CD14-positive monocyte (primary cell): ENCODE data around the gene HYPK. TPM values are rescaled to one million over a fixed set of nuclear protein-coding genes. Genes with fewer than 3 reads are reported as not detected.
A peak's percentile ranks its signal among the peaks of the same experiment; 100 is the strongest.

Source experiments
- DNase-seq, 3 donors: peaks; one replicate each; pipeline ENCODE4 v3.0.0-alpha.2; 2011 to 2022
- H2AFZ ChIP-seq: 2 replicates; pipeline ENCODE4 v1.6.0; 2012; ENCODE audit warnings: mild to moderate bottlenecking, low read depth, low read length, inconsistent platforms; ENCODE audit not compliant: insufficient read depth, poor library complexity, severe bottlenecking
- H3K27ac ChIP-seq, 2 donors: 1 replicate in 1 of 2; 2 replicates in 1 of 2; pipeline ENCODE4 v1.5.1; 2012 to 2013; ENCODE audit warnings: low read length in 2 of 2, control low read depth in 1 of 2, inconsistent platforms in 1 of 2, low read depth in 1 of 2, mild to moderate bottlenecking in 1 of 2
- H3K27me3 ChIP-seq, 2 donors: one replicate each; pipeline versions ENCODE4 v1.6.0 to v1.6.1; 2011 to 2013; ENCODE audit warnings: low read length in 2 of 2; ENCODE audit not compliant: control insufficient read depth in 2 of 2, insufficient read depth in 2 of 2
- H3K36me3 ChIP-seq, 2 donors: replicated peaks in 1 of 2; 1 replicate in 1 of 2; 2 replicates in 1 of 2; pipeline versions ENCODE4 v1.5.1 to v1.6.1; 2012 to 2013; ENCODE audit warnings: low read length in 2 of 2, control low read depth in 1 of 2, inconsistent platforms in 1 of 2, mild to moderate bottlenecking in 1 of 2; ENCODE audit not compliant: insufficient read depth in 2 of 2, control insufficient read depth in 1 of 2
- H3K4me1 ChIP-seq, 2 donors: 1 replicate in 1 of 2; 2 replicates in 1 of 2; pipeline versions ENCODE4 v1.5.1 to v1.6.1; 2012 to 2013; ENCODE audit warnings: low read length in 2 of 2, control low read depth in 1 of 2, inconsistent platforms in 1 of 2, mild to moderate bottlenecking in 1 of 2, moderate library complexity in 1 of 2; ENCODE audit not compliant: insufficient read depth in 2 of 2, control insufficient read depth in 1 of 2
- H3K4me2 ChIP-seq: replicated peaks from 2 replicates; pipeline ENCODE3; 2012; ENCODE audit warnings: low read length, moderate library complexity, mild to moderate bottlenecking; ENCODE audit not compliant: poor library complexity, severe bottlenecking; ENCODE audit errors: extremely low read depth
- H3K4me3 ChIP-seq, 3 experiments: fragments of 200-600 bp in 1 of 3; sonication (generic) in 1 of 3; replicated peaks in 1 of 3; 1 replicate in 2 of 3; 2 replicates in 1 of 3; pipeline ENCODE4 v1.5.1; 2011 to 2013; ENCODE audit warnings: low read length in 3 of 3, mild to moderate bottlenecking in 3 of 3, control low read depth in 2 of 3, low read depth in 2 of 3, inconsistent platforms in 1 of 3, moderate library complexity in 1 of 3
- H3K79me2 ChIP-seq: 2 replicates; pipeline ENCODE4 v1.6.0; 2012; ENCODE audit warnings: mild to moderate bottlenecking, control low read depth, inconsistent platforms, low read length, moderate library complexity; ENCODE audit not compliant: insufficient read depth
- H3K9ac ChIP-seq: 2 replicates; pipeline ENCODE4 v1.6.0; 2017; ENCODE audit warnings: low read length, mild to moderate bottlenecking; ENCODE audit not compliant: insufficient read depth, poor library complexity, severe bottlenecking
- H3K9me3 ChIP-seq, 2 donors: replicated peaks in 1 of 2; 1 replicate in 1 of 2; 2 replicates in 1 of 2; pipeline versions ENCODE4 v1.5.1 to v1.6.1; 2012 to 2013; ENCODE audit warnings: low read length in 2 of 2, control low read depth in 1 of 2; ENCODE audit not compliant: control insufficient read depth in 1 of 2, insufficient read depth in 1 of 2
- H4K20me1 ChIP-seq: 2 replicates; pipeline ENCODE4 v1.6.0; 2012; ENCODE audit warnings: mild to moderate bottlenecking, low read length, control low read depth, moderate library complexity; ENCODE audit not compliant: insufficient read depth
- H3K27ac Mint-ChIP-seq, 7 donors: one replicate each; pipeline ENCODE4 v1.8.0; 2020; ENCODE audit warnings: mild to moderate bottlenecking in 7 of 7, mixed read lengths in 7 of 7, moderate library complexity in 6 of 7, inconsistent platforms in 2 of 7
- H3K27me3 Mint-ChIP-seq, 3 donors: one replicate each; pipeline ENCODE4 v1.8.0; 2021 to 2022; ENCODE audit warnings: low read depth in 3 of 3, mild to moderate bottlenecking in 3 of 3, mixed read lengths in 3 of 3, moderate library complexity in 3 of 3, inconsistent platforms in 1 of 3
- H3K36me3 Mint-ChIP-seq, 2 donors: one replicate each; pipeline ENCODE4 v1.8.0; 2020; ENCODE audit warnings: mixed read lengths in 2 of 2, inconsistent platforms in 1 of 2, mild to moderate bottlenecking in 1 of 2
- H3K4me1 Mint-ChIP-seq: one replicate; pipeline ENCODE4 v1.8.0; 2020; ENCODE audit warnings: mild to moderate bottlenecking, mixed read lengths
- H3K4me3 Mint-ChIP-seq, 2 donors: one replicate each; pipeline ENCODE4 v1.8.0; 2020; ENCODE audit warnings: mild to moderate bottlenecking in 2 of 2, mixed read lengths in 2 of 2, moderate library complexity in 1 of 2
- H3K9me3 Mint-ChIP-seq, 7 donors: one replicate each; pipeline ENCODE4 v1.8.0; 2020 to 2022; ENCODE audit warnings: mixed read lengths in 7 of 7, mild to moderate bottlenecking in 6 of 7, moderate library complexity in 6 of 7, inconsistent platforms in 2 of 7
- WGBS: methylation state at CpG from one replicate; pipeline ENCODE4 v1.1.5; 2013; ENCODE audit warnings: missing lambda C conversion rate; ENCODE audit not compliant: insufficient coverage; 5-methylcytosine and 5-hydroxymethylcytosine counted together
- intact Hi-C, 2 donors: fragments of 100-400 bp; cut with micrococcal nuclease; formaldehyde crosslinking; loops; one replicate each; pipeline versions ENCODE4 v1.15.0 to v1.15.1; 2023
- polyA plus RNA-seq, 3 donors: library from polyadenylated mRNA; depleted of rRNA in 1 of 3; unstranded in 2 of 3; stranded (reverse) in 1 of 3; fragments of 300-500 nt in 2 of 3; fragments of >200 nt in 1 of 3; fragmentation: Illumina TruSeq in 2 of 3; gene quantifications; 1 replicate in 2 of 3; 2 replicates in 1 of 3; pipeline ENCODE4 v1.2.3, GENCODE V29; 2012 to 2021
- TF ChIP-seq, protein P1 (sequence below): fragments of 200-600 bp; IDR thresholded peaks from one replicate; pipeline ENCODE4 v1.8.0; 2022; ENCODE audit warnings: antibody characterized with exemption, mild to moderate bottlenecking

The HYPK gene
- polyA plus RNA-seq, 3 donors = 4.4 to 23.1 (median 5.3) TPM

DNA sequence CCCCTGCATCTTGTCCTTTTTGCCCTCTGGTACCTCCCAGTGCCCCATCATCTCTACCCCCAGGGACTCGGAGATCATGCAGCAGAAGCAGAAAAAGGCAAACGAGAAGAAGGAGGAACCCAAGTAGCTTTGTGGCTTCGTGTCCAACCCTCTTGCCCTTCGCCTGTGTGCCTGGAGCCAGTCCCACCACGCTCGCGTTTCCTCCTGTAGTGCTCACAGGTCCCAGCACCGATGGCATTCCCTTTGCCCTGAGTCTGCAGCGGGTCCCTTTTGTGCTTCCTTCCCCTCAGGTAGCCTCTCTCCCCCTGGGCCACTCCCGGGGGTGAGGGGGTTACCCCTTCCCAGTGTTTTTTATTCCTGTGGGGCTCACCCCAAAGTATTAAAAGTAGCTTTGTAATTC lies 6.8 kb upstream of the HYPK start:
- Mint-ChIP-seq H3K9me3 (no peaks in the 10 kb centered on the region), H3K36me3 (peaks cover 41 to 44% of the 10 kb centered on the region in 2 donors), H3K27ac (peak overlapping the region; percentile 98 to 100 (median 99)), H3K4me3 (peak overlapping the region; percentile 95), H3K27me3 (peaks cover 0 to 1% (median 0%) of the 10 kb centered on the region in 3 donors), H3K4me1 (peaks cover 47% of the 10 kb centered on the region)
- DNase-seq = no peak
- H3K27me3 ChIP-seq = no peaks in the 10 kb centered on the region
- H3K4me1 ChIP-seq = peaks cover 21 to 34% of the 10 kb centered on the region in 2 donors
- no peak overlapping the region for H2AFZ ChIP-seq
- intact Hi-C loops = loop anchor here (5.0 kb wide), 2 partner anchors 34 to 46 kb away; partner anchors contain the start of genes WDR76 (in 2 of the 2) and PDIA3 (in 1 of the 2)
- peak overlapping the region; percentile 98 to 100 for H3K27ac ChIP-seq
- peaks cover 40% of the 10 kb centered on the region for H3K79me2 ChIP-seq
- H4K20me1 ChIP-seq = peaks cover 39% of the 10 kb centered on the region
- H3K36me3 ChIP-seq = peaks cover 27 to 44% of the 10 kb centered on the region in 2 donors
- peak overlapping the region; percentile 95 for H3K4me2 ChIP-seq
- peak overlapping the region; percentile 83 to 100 (median 100) for H3K4me3 ChIP-seq
- H3K9ac ChIP-seq = peak overlapping the region; percentile 100
- TF ChIP-seq, protein P1, sequence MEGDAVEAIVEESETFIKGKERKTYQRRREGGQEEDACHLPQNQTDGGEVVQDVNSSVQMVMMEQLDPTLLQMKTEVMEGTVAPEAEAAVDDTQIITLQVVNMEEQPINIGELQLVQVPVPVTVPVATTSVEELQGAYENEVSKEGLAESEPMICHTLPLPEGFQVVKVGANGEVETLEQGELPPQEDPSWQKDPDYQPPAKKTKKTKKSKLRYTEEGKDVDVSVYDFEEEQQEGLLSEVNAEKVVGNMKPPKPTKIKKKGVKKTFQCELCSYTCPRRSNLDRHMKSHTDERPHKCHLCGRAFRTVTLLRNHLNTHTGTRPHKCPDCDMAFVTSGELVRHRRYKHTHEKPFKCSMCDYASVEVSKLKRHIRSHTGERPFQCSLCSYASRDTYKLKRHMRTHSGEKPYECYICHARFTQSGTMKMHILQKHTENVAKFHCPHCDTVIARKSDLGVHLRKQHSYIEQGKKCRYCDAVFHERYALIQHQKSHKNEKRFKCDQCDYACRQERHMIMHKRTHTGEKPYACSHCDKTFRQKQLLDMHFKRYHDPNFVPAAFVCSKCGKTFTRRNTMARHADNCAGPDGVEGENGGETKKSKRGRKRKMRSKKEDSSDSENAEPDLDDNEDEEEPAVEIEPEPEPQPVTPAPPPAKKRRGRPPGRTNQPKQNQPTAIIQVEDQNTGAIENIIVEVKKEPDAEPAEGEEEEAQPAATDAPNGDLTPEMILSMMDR = no peak
- H3K9me3 ChIP-seq = no peaks in the 10 kb centered on the region
- 28% methylated on average over 3 of the region's 10 CpGs for WGBS

DNA sequence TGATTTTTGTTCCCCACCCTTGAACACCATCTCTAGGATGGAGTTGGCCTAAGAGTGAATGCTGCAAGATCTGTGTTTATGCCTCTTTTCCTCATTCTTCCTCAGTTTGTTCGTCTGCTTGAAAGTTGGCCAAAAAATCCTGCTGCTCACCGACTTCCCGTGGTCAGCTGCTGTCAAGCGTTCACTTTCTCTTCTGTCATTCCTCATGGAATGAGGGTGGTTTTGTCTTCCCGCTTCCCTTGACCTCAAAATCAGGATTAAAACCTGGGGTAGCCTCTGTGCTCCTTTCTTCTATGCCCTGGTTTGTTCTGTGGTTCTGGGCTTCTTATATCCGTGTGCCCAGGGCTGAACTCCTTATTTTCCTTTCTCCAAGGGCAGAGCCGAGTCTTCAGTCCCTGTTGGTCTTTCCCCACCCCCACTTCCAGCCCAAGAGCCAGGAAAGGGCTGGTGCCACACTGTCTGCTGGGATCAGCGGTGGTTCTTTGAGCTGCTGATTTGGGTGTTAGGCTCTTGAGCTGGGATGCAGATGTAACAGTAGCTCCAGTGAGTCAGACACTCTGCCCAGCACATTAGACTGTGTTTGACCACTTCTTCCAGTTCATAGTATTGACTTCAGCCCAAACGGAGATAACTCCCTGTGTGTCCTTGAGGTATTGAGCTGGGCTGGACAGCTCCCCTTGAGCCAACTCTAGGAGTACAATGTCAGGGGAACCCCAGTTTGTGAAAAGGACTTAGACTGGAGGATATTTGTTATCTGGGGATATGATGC lies 5.9 kb upstream of the HYPK start:
- Mint-ChIP-seq H3K4me1 (peaks cover 53% of the 10 kb centered on the region), H3K4me3 (no peak overlapping the region), H3K36me3 (peaks cover 49 to 52% of the 10 kb centered on the region in 2 donors), H3K27me3 (peaks cover 0 to 1% (median 0%) of the 10 kb centered on the region in 3 donors), H3K9me3 (no peaks in the 10 kb centered on the region), H3K27ac (peak overlapping the region in 6 of 7 donors; percentile 90 to 100 (median 99))
- 100% methylated on average over 3 of the region's 9 CpGs for WGBS
- no peak for DNase-seq
- Histone ChIP-seq H3K9ac (no peak overlapping the region), H3K9me3 (no peaks in the 10 kb centered on the region), H4K20me1 (peaks cover 39% of the 10 kb centered on the region), H3K36me3 (peaks cover 34 to 52% of the 10 kb centered on the region in 2 donors), H3K4me1 (peaks cover 21 to 41% of the 10 kb centered on the region in 2 donors), H2AFZ (no peak overlapping the region), H3K4me3 (peak overlapping the region in 1 of 3 experiments; percentile 100), H3K4me2 (peak overlapping the region; percentile 95), H3K27ac (peak overlapping the region; percentile 23 to 100), H3K79me2 (peaks cover 40% of the 10 kb centered on the region), H3K27me3 (no peaks in the 10 kb centered on the region)
- TF ChIP-seq, protein P1 = no peak
- intact Hi-C loops = loop anchor here (5.0 kb wide), 2 partner anchors 33 to 47 kb away; partner anchors contain the start of genes WDR76 (in 2 of the 2) and PDIA3 (in 1 of the 2)
